Hematopoietic multipotent progenitor cell treated with erythropoietin and hydrocortisone succinate and interleukin-3 and kit ligand, for 15 days (in vitro differentiated cells): ENCODE measurements around the gene AKAP7.

Source experiments
- DNase-seq: peaks from one replicate; pipeline ENCODE4 v3.0.0-alpha.2; 2015; ENCODE audit warnings: low spot score

Gene AKAP7

GRCh38 chr6:131205481-131206244 is 70.4 kb downstream of the AKAP7 start:
- DNase-seq = no peak

- DNase-seq = no peak
These were observed 71.4 kb downstream of the AKAP7 start for GRCh38 chr6:131206463-131207251.

GRCh38 chr6:131208787-131209186 is 73.5 kb downstream of the AKAP7 start:
- no peak for DNase-seq

- DNase-seq = no peak
These were observed 75.2 kb downstream of the AKAP7 start for GRCh38 chr6:131210469-131210868.

GRCh38 chr6:131212024-131212423 is 76.8 kb downstream of the AKAP7 start:
- DNase-seq = no peak

- no peak for DNase-seq
These were observed 77.6 kb downstream of the AKAP7 start for GRCh38 chr6:131212913-131213312.

- no peak for DNase-seq
These were observed 78.3 kb downstream of the AKAP7 start for GRCh38 chr6:131213501-131213990.

GRCh38 chr6:131215219-131215618 is 80.0 kb downstream of the AKAP7 start:
- no peak for DNase-seq

- no peak for DNase-seq
These were observed 81.0 kb downstream of the AKAP7 start for GRCh38 chr6:131216246-131216645.

- DNase-seq = no peak
These were observed 87.5 kb downstream of the AKAP7 start for GRCh38 chr6:131222773-131223172.

GRCh38 chr6:131223416-131223815 is 88.1 kb downstream of the AKAP7 start:
- no peak for DNase-seq

- no peak for DNase-seq
These were observed 89.9 kb downstream of the AKAP7 start for GRCh38 chr6:131225127-131225526.

- DNase-seq = no peak
These were observed 90.7 kb downstream of the AKAP7 start for GRCh38 chr6:131225959-131226358.

- DNase-seq = no peak
These were observed 91.3 kb downstream of the AKAP7 start for GRCh38 chr6:131226459-131227157.

- no peak for DNase-seq
These were observed 91.9 kb downstream of the AKAP7 start for GRCh38 chr6:131227158-131227543.

- no peak for DNase-seq
These were observed 95.8 kb downstream of the AKAP7 start for GRCh38 chr6:131231103-131231502.

- DNase-seq = no peak
These were observed 96.6 kb downstream of the AKAP7 start for GRCh38 chr6:131231891-131232290.

GRCh38 chr6:131244942-131245341 is 109.7 kb downstream of the AKAP7 start:
- no peak for DNase-seq

- no peak for DNase-seq
These were observed 114.9 kb downstream of the AKAP7 start for GRCh38 chr6:131250122-131250521.

- no peak for DNase-seq
These were observed 115.7 kb downstream of the AKAP7 start for GRCh38 chr6:131250936-131251335.

GRCh38 chr6:131251590-131252199 is 116.4 kb downstream of the AKAP7 start:
- no peak for DNase-seq

- no peak for DNase-seq
These were observed 120.2 kb downstream of the AKAP7 start for GRCh38 chr6:131255434-131255833.
